AG09309 (cell line): Measurements from ENCODE around the gene LATS2.

ENCODE experiments used
- DNase-seq: peaks from one replicate; pipeline ENCODE4 v3.0.0-alpha.2; 2010; ENCODE audit warnings: low read depth
- H3K4me3 ChIP-seq: 2 replicates; pipeline ENCODE4 v1.5.1; 2011; ENCODE audit warnings: mild to moderate bottlenecking, low read depth, low read length, moderate library complexity; ENCODE audit not compliant: control insufficient read depth
- TF ChIP-seq, protein P1 (sequence below): IDR thresholded peaks from 2 replicates; pipeline ENCODE4 v1.5.1; 2011; ENCODE audit warnings: mild to moderate bottlenecking, low read depth, low read length, inconsistent platforms; ENCODE audit not compliant: insufficient read depth, control insufficient read depth; ENCODE audit errors: missing control alignments

Gene LATS2

DNA sequence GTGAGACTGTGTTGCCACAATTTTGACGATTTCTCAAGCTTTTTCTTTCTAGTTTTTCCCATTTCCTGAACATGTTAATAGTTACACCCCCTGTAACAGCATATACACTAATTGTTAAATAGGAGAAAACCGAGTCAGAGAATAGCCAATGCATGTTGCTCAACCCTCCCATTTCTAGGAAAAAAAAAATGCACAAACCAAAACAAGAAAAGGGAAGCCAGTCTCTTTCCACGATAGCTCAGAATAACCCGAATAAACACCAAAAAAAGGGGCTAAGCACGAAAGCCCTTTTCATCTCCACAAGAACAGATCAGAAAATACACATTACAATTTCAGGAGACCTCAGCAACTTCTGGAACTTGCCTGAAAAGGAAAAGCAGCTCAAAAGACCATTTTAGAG is 16.3 kb downstream of the LATS2 start:
- no peak overlapping the region for H3K4me3 ChIP-seq
- no peak for DNase-seq
- TF ChIP-seq, protein P1, sequence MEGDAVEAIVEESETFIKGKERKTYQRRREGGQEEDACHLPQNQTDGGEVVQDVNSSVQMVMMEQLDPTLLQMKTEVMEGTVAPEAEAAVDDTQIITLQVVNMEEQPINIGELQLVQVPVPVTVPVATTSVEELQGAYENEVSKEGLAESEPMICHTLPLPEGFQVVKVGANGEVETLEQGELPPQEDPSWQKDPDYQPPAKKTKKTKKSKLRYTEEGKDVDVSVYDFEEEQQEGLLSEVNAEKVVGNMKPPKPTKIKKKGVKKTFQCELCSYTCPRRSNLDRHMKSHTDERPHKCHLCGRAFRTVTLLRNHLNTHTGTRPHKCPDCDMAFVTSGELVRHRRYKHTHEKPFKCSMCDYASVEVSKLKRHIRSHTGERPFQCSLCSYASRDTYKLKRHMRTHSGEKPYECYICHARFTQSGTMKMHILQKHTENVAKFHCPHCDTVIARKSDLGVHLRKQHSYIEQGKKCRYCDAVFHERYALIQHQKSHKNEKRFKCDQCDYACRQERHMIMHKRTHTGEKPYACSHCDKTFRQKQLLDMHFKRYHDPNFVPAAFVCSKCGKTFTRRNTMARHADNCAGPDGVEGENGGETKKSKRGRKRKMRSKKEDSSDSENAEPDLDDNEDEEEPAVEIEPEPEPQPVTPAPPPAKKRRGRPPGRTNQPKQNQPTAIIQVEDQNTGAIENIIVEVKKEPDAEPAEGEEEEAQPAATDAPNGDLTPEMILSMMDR = no peak

DNA sequence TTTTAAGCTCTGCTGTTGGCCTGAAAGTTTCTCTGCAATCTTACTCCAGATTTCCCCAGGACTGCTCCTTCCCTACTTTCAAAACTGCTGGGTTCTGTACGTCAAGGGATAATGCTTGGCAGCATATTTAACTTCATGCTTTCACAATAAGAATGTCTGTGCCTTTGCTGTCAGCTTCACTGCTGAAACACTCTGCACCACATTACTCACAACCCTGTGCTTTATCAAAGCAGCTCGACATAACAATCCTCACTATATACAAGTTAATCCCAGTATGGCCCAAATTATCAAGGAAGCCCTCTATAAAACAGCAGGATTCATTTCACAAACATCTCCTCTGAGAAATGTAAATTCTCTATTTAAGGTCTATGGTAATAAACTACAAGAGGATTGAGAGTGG is 17.5 kb downstream of the LATS2 start:
- TF ChIP-seq, protein P1 = no peak
- H3K4me3 ChIP-seq = no peak overlapping the region
- DNase-seq = peak; percentile 93

DNA sequence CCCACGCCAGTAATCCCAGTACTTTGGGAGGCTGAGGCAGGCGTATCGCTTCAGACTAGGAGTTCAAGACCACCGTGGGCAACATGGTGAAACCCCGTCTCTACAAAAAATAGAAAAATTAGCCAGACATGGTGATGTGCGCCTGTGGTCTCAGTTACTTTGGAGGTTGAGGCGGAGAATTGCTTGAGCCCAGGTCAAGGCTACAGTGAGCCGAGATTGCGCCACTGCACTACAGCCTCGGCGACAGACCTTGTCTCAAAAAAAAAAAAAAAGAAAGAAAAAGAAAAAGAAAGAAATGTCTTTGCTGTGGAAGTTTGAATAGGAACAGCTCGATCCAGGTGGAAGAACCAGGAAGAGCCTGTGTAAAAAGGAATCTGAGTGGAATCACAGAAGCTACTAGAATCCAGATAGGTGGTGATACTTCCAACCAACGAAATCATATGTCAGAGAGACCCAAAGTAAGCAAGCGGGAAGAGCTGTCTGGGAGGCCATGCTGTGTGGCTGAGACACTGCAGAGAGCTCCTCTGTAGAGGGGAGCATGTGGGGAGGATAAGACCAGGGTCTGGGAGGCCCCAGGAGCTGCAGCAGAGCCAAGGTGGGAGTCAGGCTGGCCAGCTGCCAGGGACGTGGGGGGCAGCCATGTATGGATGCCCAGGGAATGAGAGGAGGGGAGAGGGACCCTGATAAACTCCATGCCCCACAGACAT is 21.1 kb downstream of the LATS2 start:
- DNase-seq = no peak
- TF ChIP-seq, protein P1 = no peak
- no peak overlapping the region for H3K4me3 ChIP-seq

DNA sequence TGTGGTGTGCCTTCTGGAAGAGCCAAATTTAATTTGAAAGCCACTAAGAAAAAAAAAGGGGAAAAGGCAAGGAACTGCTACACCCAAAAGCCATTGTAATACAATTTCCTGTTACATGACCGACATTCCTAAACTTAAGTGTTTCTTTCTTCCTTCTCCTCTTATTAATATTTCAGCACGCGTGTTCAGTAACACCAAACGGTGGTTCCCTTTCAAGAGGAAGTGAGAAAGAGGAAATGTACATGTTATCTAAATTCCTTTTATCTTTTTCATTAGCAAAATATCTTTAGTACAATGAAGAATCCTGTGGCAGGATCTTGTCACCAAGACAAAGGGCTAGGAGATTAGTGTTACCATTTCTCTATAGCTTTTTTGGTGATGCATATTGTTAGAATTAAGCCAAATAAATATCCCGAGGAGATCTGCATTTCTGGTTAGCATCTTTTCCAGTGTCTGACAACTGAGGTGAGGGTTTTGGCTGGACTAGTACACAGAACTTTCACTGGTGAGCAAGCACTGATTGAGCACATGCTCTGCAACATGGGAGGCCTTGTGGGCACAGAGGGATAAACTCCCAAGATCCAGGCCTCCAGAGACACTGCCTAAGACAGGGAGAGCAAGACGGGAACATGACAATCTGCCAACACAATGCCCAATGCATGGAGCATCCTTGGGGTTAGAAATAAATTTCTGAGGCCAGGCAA is 22.1 kb downstream of the LATS2 start:
- TF ChIP-seq, protein P1 = no peak
- no peak overlapping the region for H3K4me3 ChIP-seq
- DNase-seq = no peak

DNA sequence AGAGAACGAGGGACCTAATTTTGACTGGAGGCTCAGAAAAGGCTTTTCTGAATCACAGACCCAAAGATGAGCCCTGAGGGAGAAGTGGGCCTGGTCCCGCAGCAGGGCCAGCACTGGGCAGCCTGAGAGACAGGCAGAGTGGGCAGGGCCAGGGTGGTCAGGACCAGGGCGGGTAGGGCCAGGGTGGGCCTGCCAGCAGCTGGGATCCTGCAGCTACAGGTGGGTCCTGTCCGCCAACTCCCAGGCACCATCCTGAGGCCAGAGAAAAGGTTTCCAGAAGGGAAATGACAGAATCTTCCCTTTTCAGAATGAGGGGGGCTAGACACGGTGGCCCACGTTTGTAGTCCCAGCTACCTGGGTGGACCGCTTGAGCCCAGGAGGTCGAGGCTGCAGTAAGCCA is 23.7 kb downstream of the LATS2 start:
- DNase-seq = no peak
- no peak overlapping the region for H3K4me3 ChIP-seq
- TF ChIP-seq, protein P1 = no peak

DNA sequence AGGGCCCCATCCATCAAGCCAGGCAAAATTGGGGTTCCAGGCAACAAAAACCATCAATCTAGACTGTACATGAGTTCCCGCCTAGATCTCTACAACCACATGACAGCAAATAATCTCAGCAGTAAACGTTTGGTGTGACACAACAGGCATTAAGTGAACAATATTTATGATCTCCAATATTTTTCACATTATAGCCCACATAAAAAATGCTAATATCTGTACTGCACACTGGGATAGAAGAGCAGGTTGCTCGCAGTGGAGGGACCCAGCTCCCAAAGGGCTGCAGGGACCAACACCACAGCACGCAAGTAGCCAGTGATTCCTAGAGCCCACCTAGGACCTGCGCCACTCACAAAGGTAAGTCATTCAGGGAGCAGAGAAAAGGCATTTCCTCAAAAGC is 25.9 kb downstream of the LATS2 start:
- no peak overlapping the region for H3K4me3 ChIP-seq
- TF ChIP-seq, protein P1 = no peak
- no peak for DNase-seq
